Progenitor cell of endocrine pancreas (in vitro differentiated cells): Measurements from ENCODE around the gene MRC2. TPM values are rescaled to one million over a fixed set of nuclear protein-coding genes. Genes with fewer than 3 reads are reported as not detected.

Source experiments
- DNase-seq: peaks from one replicate; pipeline ENCODE4 v3.0.0; 2021; ENCODE audit warnings: low spot score; ENCODE audit not compliant: unreplicated experiment
- H3K27ac Mint-ChIP-seq: 2 replicates; pipeline ENCODE4 v1.8.0; 2021; ENCODE audit warnings: mild to moderate bottlenecking, moderate library complexity, mixed read lengths
- H3K27me3 Mint-ChIP-seq: 2 replicates; pipeline ENCODE4 v1.8.0; 2021; ENCODE audit warnings: mixed read lengths
- H3K36me3 Mint-ChIP-seq: 2 replicates; pipeline ENCODE4 v1.8.0; 2022; ENCODE audit warnings: mixed read lengths; ENCODE audit not compliant: insufficient read depth
- H3K4me1 Mint-ChIP-seq: 2 replicates; pipeline ENCODE4 v1.8.0; 2021; ENCODE audit warnings: low read depth, mixed read lengths
- H3K4me3 Mint-ChIP-seq: 2 replicates; pipeline ENCODE4 v1.8.0; 2021; ENCODE audit warnings: low read depth, mild to moderate bottlenecking, moderate library complexity, mixed read lengths
- H3K9me3 Mint-ChIP-seq: 2 replicates; pipeline ENCODE4 v1.8.0; 2021; ENCODE audit warnings: low read depth, mixed read lengths
- CTCF ChIP-seq: fragments of 200-600 bp; sonication (generic); IDR thresholded peaks from one replicate; pipeline ENCODE4 v1.5.0; 2021; ENCODE audit warnings: antibody characterized with exemption, mild to moderate bottlenecking; ENCODE audit not compliant: unreplicated experiment
- total RNA-seq: library from RNA; stranded (reverse); gene quantifications from 2 replicates; pipeline ENCODE4 v1.2.1, GENCODE V29; 2021

MRC2 gene
- total RNA-seq, 1 donor from 2014 or later = 4.9 TPM

DNA sequence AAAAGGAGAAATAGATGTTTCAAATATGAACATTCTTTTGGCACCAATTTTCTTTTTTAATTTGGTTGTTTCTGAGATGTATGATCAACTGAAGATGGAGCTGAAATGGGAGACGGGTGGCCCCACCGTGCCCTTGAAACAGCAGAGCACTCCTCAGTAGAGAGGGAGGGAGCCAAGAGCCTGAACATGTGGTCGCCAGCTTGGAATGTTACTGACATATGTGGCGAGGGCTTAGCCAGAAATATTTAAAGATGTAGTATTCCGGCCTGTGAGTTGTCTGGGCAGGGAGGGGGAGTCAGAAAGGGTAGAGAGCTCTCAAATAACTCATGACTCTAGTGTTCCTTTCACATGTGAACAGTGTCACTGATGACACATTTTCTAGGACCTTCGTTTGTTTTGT is 13.3 kb upstream of the MRC2 start:
- Mint-ChIP-seq H3K27me3 (no peaks in the 10 kb centered on the region), H3K36me3 (peaks cover 15% of the 10 kb centered on the region), H3K9me3 (no peaks in the 10 kb centered on the region), H3K4me3 (no peak overlapping the region), H3K27ac (peak overlapping the region; percentile 18), H3K4me1 (peaks cover 16% of the 10 kb centered on the region)
- no peak for DNase-seq
- no peak for TF ChIP-seq CTCF

DNA sequence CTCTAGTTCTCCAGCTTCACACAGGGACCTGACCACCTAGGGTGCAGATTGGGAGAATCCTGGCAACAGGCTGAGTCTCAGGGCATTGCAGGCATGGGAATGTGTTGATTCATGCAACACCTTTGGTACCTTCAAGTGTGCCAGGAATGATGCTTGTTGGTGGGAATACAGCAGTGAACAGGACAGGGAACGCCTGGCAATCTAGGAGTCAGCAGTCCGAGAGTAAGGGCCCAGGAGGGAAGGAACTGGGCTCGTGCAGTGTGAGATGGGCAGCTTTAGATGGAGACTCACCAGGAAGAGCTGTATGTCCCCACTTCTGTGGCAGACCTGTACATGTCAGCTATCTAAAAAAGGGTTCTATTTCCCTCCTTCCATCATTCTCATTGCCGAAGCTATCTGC is 12.0 kb upstream of the MRC2 start:
- Mint-ChIP-seq H3K27me3 (no peaks in the 10 kb centered on the region), H3K27ac (peak overlapping the region; percentile 24), H3K9me3 (no peaks in the 10 kb centered on the region), H3K4me3 (no peak overlapping the region), H3K36me3 (peaks cover 11% of the 10 kb centered on the region), H3K4me1 (peaks cover 16% of the 10 kb centered on the region)
- no peak for DNase-seq
- TF ChIP-seq CTCF = no peak

GRCh38 chr17:62616993-62617893 is 10.2 kb upstream of the MRC2 start:
- Mint-ChIP-seq H3K4me1 (peaks cover 16% of the 10 kb centered on the region), H3K4me3 (peak overlapping the region; percentile 23), H3K27ac (peak overlapping the region; percentile 95), H3K27me3 (no peaks in the 10 kb centered on the region), H3K9me3 (no peaks in the 10 kb centered on the region), H3K36me3 (peaks cover 10% of the 10 kb centered on the region)
- peak; percentile 38 for DNase-seq
- no peak for TF ChIP-seq CTCF

DNA sequence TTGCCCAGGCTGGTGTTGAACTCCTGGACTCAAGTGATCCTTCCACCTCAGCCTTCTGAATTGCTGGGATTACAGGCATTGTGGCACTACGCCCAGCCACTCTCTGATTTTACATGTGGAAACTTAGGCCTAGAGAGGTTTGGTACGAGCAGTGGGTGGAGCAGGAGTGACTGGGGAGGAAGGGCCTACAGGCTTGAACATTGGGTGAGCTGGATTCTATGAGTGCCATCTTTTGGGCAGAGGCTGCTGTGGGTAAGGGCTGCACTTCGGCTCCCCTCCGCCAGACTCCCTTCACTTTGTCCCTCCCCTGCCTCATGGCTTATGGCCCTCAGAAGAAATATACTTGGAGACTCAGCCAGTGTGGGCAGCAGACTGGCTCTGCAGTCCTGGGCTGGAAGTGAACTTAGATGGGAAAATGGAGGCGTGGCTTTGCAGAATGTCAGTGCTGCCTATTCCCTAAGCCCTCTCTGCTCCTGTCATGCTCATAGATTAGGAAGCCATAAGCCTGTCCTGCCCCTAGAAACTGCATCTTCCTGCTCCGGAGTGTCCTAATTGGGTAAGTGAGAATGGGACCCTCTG is 9.5 kb upstream of the MRC2 start:
- Mint-ChIP-seq H3K4me1 (peaks cover 16% of the 10 kb centered on the region), H3K9me3 (no peaks in the 10 kb centered on the region), H3K4me3 (peak overlapping the region; percentile 23), H3K27me3 (no peaks in the 10 kb centered on the region), H3K36me3 (peaks cover 12% of the 10 kb centered on the region), H3K27ac (peak overlapping the region; percentile 95)
- TF ChIP-seq CTCF = no peak
- no peak for DNase-seq

DNA sequence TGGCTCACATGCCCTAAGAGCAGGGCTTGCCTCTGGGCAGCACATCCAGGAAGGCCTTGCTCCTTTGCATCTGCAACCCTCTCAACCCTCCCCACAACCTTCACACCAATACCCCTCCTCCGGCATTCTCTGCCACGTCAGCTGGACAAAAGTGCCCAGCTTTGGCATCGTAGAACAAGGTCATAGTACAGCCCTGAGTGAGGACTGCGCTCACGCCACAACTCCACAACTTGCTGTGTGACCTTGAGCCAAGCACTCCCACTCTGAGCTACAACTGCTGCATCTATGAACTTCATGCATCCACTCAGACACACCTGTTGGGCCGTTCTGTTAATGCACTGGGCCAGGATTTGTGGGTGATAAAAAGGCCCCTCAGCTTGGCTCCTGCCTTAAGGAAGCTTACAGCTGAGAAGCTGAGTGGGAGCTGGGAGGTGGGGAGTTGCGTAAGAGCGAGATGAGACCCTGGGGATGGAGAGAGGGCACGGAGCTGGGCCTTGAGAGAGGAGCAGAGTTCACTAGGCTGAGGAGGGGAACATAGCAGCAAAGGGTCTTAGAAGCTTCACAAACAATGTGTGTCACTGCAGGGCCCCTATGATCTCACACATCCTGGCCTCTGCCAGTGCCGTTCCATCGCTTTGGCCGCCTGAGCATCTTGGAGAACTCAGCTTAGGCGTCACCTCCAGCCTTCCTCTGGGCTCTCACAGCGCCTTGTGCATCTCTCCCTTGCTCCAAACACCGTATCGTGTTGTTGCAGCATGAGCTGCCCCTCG is 8.6 kb upstream of the MRC2 start:
- peaks cover 14% of the 10 kb centered on the region for H3K36me3 Mint-ChIP-seq
- H3K9me3 Mint-ChIP-seq = no peaks in the 10 kb centered on the region
- DNase-seq = no peak
- H3K4me1 Mint-ChIP-seq = peaks cover 16% of the 10 kb centered on the region
- TF ChIP-seq CTCF = no peak
- no peak overlapping the region for H3K4me3 Mint-ChIP-seq
- H3K27ac Mint-ChIP-seq = no peak overlapping the region
- H3K27me3 Mint-ChIP-seq = no peaks in the 10 kb centered on the region
